ENCODE measurements around the gene C13orf42.

C13orf42 gene

DNA sequence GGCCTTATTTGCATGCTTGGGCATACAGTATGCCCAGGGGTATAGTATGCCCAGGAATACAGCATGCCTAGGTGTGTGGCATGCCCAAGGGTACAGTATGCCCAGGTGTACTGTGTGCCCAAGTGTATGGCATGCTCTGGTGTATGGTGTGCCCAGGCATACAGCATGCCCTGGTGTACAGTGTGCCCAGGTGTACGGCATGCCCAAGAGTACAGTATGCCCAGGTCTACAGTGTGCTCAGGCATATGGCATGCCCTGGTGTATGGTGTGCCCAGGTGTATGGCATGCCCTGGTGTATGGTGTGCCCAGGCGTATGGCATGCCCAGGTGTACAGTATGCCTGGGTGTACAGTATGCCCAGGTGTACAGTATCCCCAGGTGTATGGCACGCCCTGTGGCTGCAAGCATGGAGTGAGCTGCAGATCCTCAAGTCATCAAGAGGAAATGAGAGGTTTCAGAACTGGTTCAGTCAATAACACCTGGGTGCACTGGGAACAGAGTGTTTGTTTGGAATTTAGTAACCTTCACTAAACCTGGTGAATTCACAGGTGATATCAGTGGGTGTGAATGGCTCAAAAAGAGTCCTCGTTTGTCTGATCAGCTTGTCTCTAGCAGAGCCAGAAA lies 7.8 kb upstream of the C13orf42 start:
- Histone ChIP-seq H3K9me3 (replicated peaks; ENCODE audit: low read length) (no peaks in the 10 kb centered on the region), H3K4me2 (ENCODE audit: low read length) (no peak overlapping the region), H3K9ac (ENCODE audit: low read depth, low read length) (no peak overlapping the region), H3K27me3 (ENCODE audit: control insufficient read depth, insufficient read depth, low read length) (peaks cover 52% of the 10 kb centered on the region), H3K4me1 (ENCODE audit: control insufficient read depth, insufficient read depth, low read length) (no peaks in the 10 kb centered on the region), H3K36me3 (ENCODE audit: insufficient read depth, low read length) (no peaks in the 10 kb centered on the region), H3K4me3 (ENCODE audit: low read length) (no peak overlapping the region)

DNA sequence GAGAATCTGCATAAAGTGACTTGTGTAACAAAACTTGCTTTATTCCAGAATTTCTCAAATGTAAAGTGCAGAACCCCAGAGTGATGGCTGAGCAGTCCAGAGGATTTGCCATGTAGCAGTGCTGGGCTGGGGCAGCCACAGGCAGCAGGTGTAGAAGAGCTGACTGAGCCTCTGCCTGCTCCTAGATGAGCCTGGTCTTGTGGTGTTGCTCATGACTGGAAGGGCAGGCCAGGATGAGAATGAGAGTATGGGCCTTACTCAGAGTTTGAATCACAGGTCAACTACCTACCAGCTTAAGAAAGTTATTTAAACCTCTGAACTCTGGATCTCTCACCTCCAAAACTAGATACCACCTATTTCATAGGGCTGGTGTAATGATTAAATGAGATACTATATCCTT lies 2.9 kb upstream of the C13orf42 start:
- H3K9ac ChIP-seq (ENCODE audit: low read depth, low read length) = no peak overlapping the region
- H3K36me3 ChIP-seq (ENCODE audit: insufficient read depth, low read length) = no peaks in the 10 kb centered on the region
- H3K4me1 ChIP-seq (ENCODE audit: control insufficient read depth, insufficient read depth, low read length) = no peaks in the 10 kb centered on the region
- H3K9me3 ChIP-seq (replicated peaks; ENCODE audit: low read length) = no peaks in the 10 kb centered on the region
- H3K4me2 ChIP-seq (ENCODE audit: low read length) = no peak overlapping the region
- no peak overlapping the region for H3K4me3 ChIP-seq (ENCODE audit: low read length)
- peaks cover 67% of the 10 kb centered on the region for H3K27me3 ChIP-seq (ENCODE audit: control insufficient read depth, insufficient read depth, low read length)

DNA sequence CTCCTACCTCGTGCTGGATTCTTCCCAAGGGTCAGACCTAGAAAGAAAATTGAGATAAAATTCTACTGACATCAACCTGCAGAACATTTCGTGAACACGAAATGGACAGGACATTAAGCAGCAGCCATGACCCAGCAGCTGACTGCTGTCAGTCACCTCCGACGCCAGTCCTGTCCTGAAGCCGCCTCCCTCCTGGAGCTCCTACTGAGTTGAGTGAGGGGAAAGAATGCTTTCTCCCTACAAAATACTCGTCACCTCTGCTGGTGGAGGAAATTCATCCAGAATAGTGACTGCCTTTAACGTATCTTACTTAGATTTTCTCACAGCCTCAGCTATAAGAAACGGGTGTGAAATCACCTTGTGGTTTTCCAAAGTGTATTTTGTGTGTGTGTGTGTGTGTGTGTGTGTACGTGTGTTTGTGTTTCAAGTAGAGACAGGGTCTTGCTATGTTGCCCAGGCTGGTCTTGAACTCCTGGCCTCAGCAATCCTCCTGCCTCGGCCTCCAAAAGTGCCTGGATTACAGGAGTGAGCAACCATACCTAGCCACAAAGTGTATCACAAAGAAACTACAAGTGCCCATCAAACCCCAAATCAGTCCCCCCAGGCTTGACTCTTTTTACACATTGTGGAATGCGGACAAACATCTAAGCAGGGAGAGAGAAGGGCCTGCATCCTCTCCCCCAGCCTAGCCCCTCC lies 2.3 kb upstream of the C13orf42 start:
- Histone ChIP-seq H3K4me2 (ENCODE audit: low read length) (no peak overlapping the region), H3K27me3 (ENCODE audit: control insufficient read depth, insufficient read depth, low read length) (peaks cover 70% of the 10 kb centered on the region), H3K4me3 (ENCODE audit: low read length) (no peak overlapping the region), H3K9me3 (replicated peaks; ENCODE audit: low read length) (no peaks in the 10 kb centered on the region), H3K36me3 (ENCODE audit: insufficient read depth, low read length) (no peaks in the 10 kb centered on the region), H3K4me1 (ENCODE audit: control insufficient read depth, insufficient read depth, low read length) (no peaks in the 10 kb centered on the region), H3K9ac (ENCODE audit: low read depth, low read length) (no peak overlapping the region)

DNA sequence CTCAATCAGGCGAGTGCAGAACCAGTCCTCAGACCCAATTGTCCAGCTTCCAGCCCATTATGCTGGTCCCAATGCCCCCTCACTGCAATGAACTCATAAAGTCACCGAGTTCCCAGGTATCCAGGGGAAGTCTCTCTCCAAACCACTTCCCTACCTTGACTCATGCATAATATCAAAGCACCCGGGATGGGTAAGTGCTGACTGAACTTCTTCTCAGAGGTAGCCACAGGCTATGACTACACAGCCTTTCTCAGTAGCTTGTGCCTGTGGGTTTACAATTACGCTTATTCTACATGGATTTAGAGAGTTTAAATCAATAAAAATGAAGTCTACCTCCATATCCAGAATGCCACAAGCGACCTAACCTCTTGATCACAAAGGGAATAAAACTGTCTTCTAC lies 1.7 kb upstream of the C13orf42 start:
- Histone ChIP-seq H3K9ac (ENCODE audit: low read depth, low read length) (no peak overlapping the region), H3K9me3 (replicated peaks; ENCODE audit: low read length) (no peaks in the 10 kb centered on the region), H3K27me3 (ENCODE audit: control insufficient read depth, insufficient read depth, low read length) (peaks cover 71% of the 10 kb centered on the region), H3K36me3 (ENCODE audit: insufficient read depth, low read length) (no peaks in the 10 kb centered on the region), H3K4me2 (ENCODE audit: low read length) (no peak overlapping the region), H3K4me1 (ENCODE audit: control insufficient read depth, insufficient read depth, low read length) (no peaks in the 10 kb centered on the region), H3K4me3 (ENCODE audit: low read length) (no peak overlapping the region)

DNA sequence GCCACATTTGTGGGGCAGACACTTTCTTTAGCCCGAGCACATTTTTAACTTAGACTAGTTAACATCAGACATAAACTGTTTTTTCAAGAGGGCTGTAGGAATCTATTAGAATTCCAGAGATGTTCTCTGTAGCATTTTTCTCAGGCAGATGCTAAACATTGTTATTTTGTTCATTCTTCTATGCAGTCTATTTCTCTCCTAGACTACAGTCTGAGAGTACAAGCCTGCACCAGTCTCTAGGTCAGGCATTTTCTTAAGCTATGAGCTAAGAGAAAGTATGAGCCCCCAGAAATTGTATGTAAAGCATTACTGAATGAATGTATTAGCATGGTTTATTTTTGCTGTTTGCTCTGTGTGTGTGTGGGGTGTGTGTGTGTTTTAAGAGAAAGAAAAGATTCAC lies 923 bp upstream of the C13orf42 start:
- no peaks in the 10 kb centered on the region for H3K9me3 ChIP-seq (replicated peaks; ENCODE audit: low read length)
- peaks cover 74% of the 10 kb centered on the region for H3K27me3 ChIP-seq (ENCODE audit: control insufficient read depth, insufficient read depth, low read length)
- no peak overlapping the region for H3K4me3 ChIP-seq (ENCODE audit: low read length)
- no peaks in the 10 kb centered on the region for H3K4me1 ChIP-seq (ENCODE audit: control insufficient read depth, insufficient read depth, low read length)
- H3K9ac ChIP-seq (ENCODE audit: low read depth, low read length) = no peak overlapping the region
- H3K4me2 ChIP-seq (ENCODE audit: low read length) = no peak overlapping the region
- H3K36me3 ChIP-seq (ENCODE audit: insufficient read depth, low read length) = no peaks in the 10 kb centered on the region

DNA sequence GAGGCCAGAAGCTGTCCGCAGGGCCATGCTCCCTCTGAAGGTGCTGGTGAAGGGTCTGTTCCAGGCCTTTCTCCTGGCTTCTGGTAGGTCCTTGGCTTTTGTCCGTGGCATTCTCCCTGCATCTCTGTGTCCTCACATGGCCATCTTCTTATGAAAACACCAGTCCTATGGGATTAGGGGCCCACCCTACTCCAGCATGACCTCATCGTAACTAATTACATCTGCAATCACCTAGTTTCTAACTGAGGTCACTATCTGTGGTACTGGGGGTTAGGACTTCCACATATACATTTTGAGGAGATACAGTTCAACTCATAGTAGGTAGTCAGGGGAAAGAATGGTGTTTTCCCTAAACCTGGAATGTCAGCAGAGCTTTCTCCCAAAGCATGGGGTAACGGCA lies 3.1 kb downstream of the C13orf42 start:
- no peak overlapping the region for H3K4me3 ChIP-seq (ENCODE audit: low read length)
- no peaks in the 10 kb centered on the region for H3K4me1 ChIP-seq (ENCODE audit: control insufficient read depth, insufficient read depth, low read length)
- no peaks in the 10 kb centered on the region for H3K9me3 ChIP-seq (replicated peaks; ENCODE audit: low read length)
- no peak overlapping the region for H3K9ac ChIP-seq (ENCODE audit: low read depth, low read length)
- peaks cover 66% of the 10 kb centered on the region for H3K27me3 ChIP-seq (ENCODE audit: control insufficient read depth, insufficient read depth, low read length)
- H3K36me3 ChIP-seq (ENCODE audit: insufficient read depth, low read length) = no peaks in the 10 kb centered on the region
- H3K4me2 ChIP-seq (ENCODE audit: low read length) = no peak overlapping the region

DNA sequence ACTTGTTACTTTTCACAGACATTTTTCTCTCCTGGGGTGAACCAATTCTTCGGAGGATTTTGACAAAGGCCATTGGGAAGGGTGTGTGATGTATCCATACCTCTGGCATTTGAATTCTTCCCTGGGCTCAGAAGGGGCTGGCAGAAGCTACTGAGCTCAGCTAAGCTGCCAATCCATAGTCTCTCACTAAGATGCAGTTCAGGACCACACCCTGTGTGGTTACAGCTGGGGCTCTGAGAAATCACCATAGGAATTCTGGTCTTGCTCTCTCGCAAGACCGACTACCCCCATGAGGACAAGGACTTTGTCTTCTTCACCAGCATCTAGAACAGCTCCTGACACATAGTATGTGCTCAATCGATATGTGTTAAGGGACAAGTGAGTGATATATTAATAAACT lies 6.0 kb downstream of the C13orf42 start:
- H3K27me3 ChIP-seq (ENCODE audit: control insufficient read depth, insufficient read depth, low read length) = peaks cover 56% of the 10 kb centered on the region
- no peaks in the 10 kb centered on the region for H3K9me3 ChIP-seq (replicated peaks; ENCODE audit: low read length)
- H3K4me1 ChIP-seq (ENCODE audit: control insufficient read depth, insufficient read depth, low read length) = no peaks in the 10 kb centered on the region
- H3K36me3 ChIP-seq (ENCODE audit: insufficient read depth, low read length) = no peaks in the 10 kb centered on the region
- H3K4me2 ChIP-seq (ENCODE audit: low read length) = no peak overlapping the region
- H3K4me3 ChIP-seq (ENCODE audit: low read length) = no peak overlapping the region
- H3K9ac ChIP-seq (ENCODE audit: low read depth, low read length) = no peak overlapping the region

DNA sequence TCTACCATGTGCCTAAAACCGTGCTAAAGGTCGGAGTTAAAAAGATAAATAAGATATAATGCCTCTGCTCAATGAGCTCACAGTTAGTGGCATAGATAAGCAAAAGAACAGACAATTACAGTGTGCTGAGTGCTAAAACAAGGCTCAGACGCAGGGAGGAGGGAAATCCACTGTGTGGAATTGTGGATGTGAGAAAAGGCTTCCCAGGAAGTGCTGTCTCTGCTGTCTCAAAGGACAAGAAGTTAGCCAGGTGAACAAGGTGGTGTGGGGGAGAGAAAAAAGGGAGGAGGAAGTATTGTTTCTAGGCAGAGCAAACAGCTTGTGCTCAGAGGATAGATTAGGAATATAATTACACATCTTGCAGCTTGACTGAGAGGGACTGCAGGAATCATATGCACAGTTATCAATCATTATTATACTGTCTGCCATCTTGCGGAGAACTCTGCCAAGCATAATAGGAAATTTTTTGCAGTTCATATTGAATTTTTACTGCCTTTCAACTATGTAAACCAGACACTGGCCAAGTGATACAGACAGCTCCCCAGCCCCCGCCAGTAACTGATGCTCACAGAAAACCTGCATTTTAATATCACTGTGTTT lies 9.3 kb downstream of the C13orf42 start:
- no peaks in the 10 kb centered on the region for H3K36me3 ChIP-seq (ENCODE audit: insufficient read depth, low read length)
- peaks cover 48% of the 10 kb centered on the region for H3K27me3 ChIP-seq (ENCODE audit: control insufficient read depth, insufficient read depth, low read length)
- no peak overlapping the region for H3K9ac ChIP-seq (ENCODE audit: low read depth, low read length)
- no peaks in the 10 kb centered on the region for H3K4me1 ChIP-seq (ENCODE audit: control insufficient read depth, insufficient read depth, low read length)
- no peak overlapping the region for H3K4me3 ChIP-seq (ENCODE audit: low read length)
- H3K4me2 ChIP-seq (ENCODE audit: low read length) = no peak overlapping the region
- H3K9me3 ChIP-seq (replicated peaks; ENCODE audit: low read length) = no peaks in the 10 kb centered on the region

DNA sequence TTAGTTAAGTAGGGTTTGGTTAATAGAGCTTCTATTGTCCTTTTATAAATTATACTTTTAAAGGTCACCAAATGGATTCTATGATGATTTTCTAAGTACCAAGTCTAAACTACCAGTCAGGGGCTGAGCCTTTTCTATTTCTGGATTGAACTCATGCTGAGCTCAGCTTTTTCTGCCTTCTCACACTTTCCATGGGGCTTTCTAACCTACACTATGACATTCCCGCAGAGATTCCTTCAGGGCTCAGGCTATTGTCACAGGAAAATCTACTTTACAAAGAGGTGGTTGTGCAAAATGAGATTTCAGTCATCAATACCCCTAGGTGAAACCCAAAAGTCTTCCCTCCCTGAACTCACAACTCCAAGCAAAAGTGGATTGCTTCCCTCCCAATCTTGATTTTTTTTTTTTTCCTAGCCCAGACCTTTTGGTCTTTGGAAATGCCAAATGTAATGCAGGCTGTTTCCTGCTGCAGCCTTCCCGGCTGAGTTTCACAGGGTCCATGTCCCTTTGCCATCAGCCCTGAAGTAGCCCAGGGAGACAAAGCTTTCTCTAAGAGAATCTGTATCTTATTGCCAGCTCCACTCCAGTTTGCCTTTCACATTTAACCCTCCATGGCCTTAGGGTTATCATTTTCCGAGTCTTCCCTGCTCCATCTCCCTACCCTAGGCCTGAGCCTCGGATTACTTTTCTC lies 13.6 kb downstream of the C13orf42 start:
- Histone ChIP-seq H3K4me2 (ENCODE audit: low read length) (no peak overlapping the region), H3K4me1 (ENCODE audit: control insufficient read depth, insufficient read depth, low read length) (no peaks in the 10 kb centered on the region), H3K4me3 (ENCODE audit: low read length) (no peak overlapping the region), H3K36me3 (ENCODE audit: insufficient read depth, low read length) (no peaks in the 10 kb centered on the region), H3K9ac (ENCODE audit: low read depth, low read length) (no peak overlapping the region), H3K27me3 (ENCODE audit: control insufficient read depth, insufficient read depth, low read length) (peaks cover 48% of the 10 kb centered on the region), H3K9me3 (replicated peaks; ENCODE audit: low read length) (no peaks in the 10 kb centered on the region)

DNA sequence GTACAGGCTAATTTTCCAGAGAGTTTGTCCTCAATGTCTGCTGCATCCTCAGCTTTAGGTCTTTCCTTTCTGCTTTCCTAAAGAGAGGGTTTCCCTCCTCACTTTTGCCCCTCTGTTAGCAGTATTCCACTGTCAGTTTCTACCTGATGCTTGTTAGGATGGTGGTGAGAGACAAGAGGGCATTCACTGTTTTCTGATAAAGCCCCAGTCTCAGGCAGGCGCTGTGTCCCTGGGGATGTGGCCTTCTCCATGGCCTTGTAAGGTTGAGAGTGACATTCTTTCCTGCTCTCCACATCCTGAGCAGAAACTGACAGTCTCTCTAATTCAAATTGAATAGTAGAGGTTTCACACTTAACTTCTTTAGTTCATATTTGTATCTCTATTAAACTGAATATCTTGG lies 14.9 kb downstream of the C13orf42 start:
- no peaks in the 10 kb centered on the region for H3K4me1 ChIP-seq (ENCODE audit: control insufficient read depth, insufficient read depth, low read length)
- no peak overlapping the region for H3K4me2 ChIP-seq (ENCODE audit: low read length)
- H3K9me3 ChIP-seq (replicated peaks; ENCODE audit: low read length) = no peaks in the 10 kb centered on the region
- H3K9ac ChIP-seq (ENCODE audit: low read depth, low read length) = no peak overlapping the region
- H3K27me3 ChIP-seq (ENCODE audit: control insufficient read depth, insufficient read depth, low read length) = peaks cover 54% of the 10 kb centered on the region
- H3K4me3 ChIP-seq (ENCODE audit: low read length) = no peak overlapping the region
- H3K36me3 ChIP-seq (ENCODE audit: insufficient read depth, low read length) = no peaks in the 10 kb centered on the region

DNA sequence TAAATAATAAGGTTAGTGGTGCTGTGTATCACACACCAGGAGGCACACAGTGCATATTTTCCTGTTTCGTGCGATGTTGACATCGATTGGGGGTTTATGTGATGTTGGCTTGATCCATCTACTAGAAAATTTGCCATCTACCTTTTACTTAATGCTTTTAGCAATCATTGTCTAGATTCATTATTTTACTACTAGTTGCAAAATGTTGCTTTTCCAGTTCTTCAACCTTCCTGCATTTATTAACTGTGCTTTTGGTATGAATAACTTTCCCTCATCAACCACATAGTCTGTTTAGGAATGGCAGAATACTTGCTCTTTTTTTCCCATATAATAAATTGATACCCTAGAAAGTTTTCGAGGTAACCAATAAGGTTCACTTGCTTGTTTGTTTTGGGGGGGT lies 17.5 kb downstream of the C13orf42 start:
- Histone ChIP-seq H3K4me1 (ENCODE audit: control insufficient read depth, insufficient read depth, low read length) (no peaks in the 10 kb centered on the region), H3K36me3 (ENCODE audit: insufficient read depth, low read length) (no peaks in the 10 kb centered on the region), H3K9me3 (replicated peaks; ENCODE audit: low read length) (no peaks in the 10 kb centered on the region), H3K27me3 (ENCODE audit: control insufficient read depth, insufficient read depth, low read length) (peaks cover 61% of the 10 kb centered on the region), H3K9ac (ENCODE audit: low read depth, low read length) (no peak overlapping the region), H3K4me3 (ENCODE audit: low read length) (no peak overlapping the region), H3K4me2 (ENCODE audit: low read length) (no peak overlapping the region)

All from skeletal muscle satellite cell (primary cell).